Measurements from ENCODE around the gene ESRRA. TPM values are rescaled to one million over a fixed set of nuclear protein-coding genes. Genes with fewer than 3 reads are reported as not detected.
A peak's percentile ranks its signal among the peaks of the same experiment; 100 is the strongest.

Gene ESRRA
- total RNA-seq, 1 experiment from 2014 or later: 61.0 TPM

GRCh38 chr11:64330888-64331287, 25.6 kb downstream of the ESRRA start:
- no TSS peak for BruUV-seq (replicated peaks)
- no peaks in the 10 kb centered on the region for H3K9me3 ChIP-seq (ENCODE audit: insufficient read depth, low read depth)
- H3K4me2 ChIP-seq: peak overlapping the region; percentile 71
- no peaks in the 10 kb centered on the region for H3K9me2 ChIP-seq (ENCODE audit: insufficient read depth)
- peak overlapping the region; percentile 83 for H3K27ac ChIP-seq
- ChIA-PET CTCF (interaction anchor here (0.6 to 2.7 kb wide), 8 partner anchors 13 to 146 kb away, joined by 3 to 55 read pairs (median 10); partner anchors contain the start of genes ESRRA, PRDX5 and TRMT112), POLR2A (ENCODE audit: unreplicated experiment) (interaction anchor here (1.1 kb wide), 1 partner anchor 10 kb away, joined by 5 read pairs; no protein-coding TSS in a partner anchor)
- H3K79me2 ChIP-seq (ENCODE audit: low read depth): no peaks in the 10 kb centered on the region
- no peak for DNase-seq
- intact Hi-C loops (cut with micrococcal nuclease; ENCODE audit: unreplicated experiment): no loop called here
- no peak overlapping the region for H2AFZ ChIP-seq
- H3K27me3 ChIP-seq (ENCODE audit: insufficient read depth, low read depth): no peaks in the 10 kb centered on the region
- no peaks in the 10 kb centered on the region for H4K20me1 ChIP-seq (ENCODE audit: insufficient read depth)
- peaks cover 51% of the 10 kb centered on the region for H3F3A ChIP-seq (ENCODE audit: insufficient read depth, low read depth)
- peaks cover 43% of the 10 kb centered on the region for H3K4me1 ChIP-seq (replicated peaks; ENCODE audit: insufficient read depth)
- H3K36me3 ChIP-seq (ENCODE audit: low read depth): no peaks in the 10 kb centered on the region
- TF ChIP-seq, protein P1, sequence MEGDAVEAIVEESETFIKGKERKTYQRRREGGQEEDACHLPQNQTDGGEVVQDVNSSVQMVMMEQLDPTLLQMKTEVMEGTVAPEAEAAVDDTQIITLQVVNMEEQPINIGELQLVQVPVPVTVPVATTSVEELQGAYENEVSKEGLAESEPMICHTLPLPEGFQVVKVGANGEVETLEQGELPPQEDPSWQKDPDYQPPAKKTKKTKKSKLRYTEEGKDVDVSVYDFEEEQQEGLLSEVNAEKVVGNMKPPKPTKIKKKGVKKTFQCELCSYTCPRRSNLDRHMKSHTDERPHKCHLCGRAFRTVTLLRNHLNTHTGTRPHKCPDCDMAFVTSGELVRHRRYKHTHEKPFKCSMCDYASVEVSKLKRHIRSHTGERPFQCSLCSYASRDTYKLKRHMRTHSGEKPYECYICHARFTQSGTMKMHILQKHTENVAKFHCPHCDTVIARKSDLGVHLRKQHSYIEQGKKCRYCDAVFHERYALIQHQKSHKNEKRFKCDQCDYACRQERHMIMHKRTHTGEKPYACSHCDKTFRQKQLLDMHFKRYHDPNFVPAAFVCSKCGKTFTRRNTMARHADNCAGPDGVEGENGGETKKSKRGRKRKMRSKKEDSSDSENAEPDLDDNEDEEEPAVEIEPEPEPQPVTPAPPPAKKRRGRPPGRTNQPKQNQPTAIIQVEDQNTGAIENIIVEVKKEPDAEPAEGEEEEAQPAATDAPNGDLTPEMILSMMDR (conservative IDR thresholded peaks at IDR 0.05): no peak
- no peak for TF ChIP-seq EZH2 (IDR thresholded peaks at IDR 0.05; ENCODE audit: low read depth)
- H3K4me3 ChIP-seq: no peak overlapping the region

DNA sequence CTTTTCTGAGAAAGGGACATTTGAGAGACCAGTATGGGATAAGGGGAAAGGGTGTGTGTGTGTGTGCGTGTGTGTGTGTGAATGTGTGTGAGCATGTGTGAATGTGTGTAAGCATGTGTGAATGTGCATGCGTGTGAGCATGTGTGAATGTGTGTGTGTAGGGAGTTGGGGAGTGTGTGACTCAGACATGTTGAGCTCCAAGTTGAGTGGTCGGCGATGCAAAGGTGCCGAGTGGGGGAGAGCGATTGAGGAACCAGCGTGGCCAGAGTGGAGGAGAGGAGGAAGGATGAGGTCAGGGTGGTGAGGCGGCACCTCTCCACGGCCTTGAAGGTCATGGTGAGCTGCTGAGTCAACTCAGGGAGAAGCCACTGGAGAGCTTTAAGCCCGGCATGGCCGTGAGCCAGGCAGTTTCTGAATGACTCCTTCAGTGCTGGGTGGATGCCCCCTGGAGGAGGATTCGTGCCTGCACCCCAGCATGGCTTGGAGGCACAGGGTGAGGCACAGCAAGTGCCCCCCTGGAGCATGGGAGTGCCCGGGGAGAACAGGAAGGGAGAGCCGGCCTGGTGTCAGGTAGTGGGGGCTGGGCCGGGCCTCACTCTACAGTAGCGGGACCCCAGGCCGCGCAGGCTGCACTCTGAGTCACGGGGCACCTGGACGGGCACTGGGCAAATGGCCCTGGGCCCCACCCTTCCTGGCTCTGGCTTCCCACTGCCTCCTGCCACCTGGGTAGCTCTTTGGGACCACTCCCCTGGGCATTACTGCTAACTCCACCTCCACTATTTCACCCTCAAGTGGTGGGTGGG, 26.4 kb downstream of the ESRRA start:
- CTCF ChIA-PET: interaction anchor here (0.6 to 2.7 kb wide), 16 partner anchors 10 to 147 kb away, joined by 3 to 55 read pairs (median 4); partner anchors contain the start of genes ESRRA, PRDX5 and TRMT112

DNA sequence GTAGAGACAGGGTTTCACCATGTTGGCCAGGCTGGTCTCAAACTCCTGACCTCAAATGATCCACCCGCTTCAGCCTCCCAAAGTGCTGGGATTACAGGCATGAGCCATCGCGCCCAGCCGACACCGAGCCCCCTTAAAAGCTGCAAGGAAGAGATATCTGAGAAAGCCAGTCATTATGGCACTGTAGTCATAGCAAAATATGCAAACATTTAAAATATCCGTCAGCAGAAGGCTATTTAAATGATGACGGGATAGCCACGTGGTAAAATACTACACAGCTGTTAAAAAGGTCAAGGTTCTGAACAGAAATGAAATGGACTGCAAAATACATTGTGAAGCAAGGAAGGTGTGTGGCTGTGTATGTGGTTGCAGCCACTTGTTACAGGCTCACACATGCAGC, 28.2 kb downstream of the ESRRA start:
- H3K4me1 ChIP-seq (replicated peaks; ENCODE audit: insufficient read depth): peaks cover 51% of the 10 kb centered on the region
- TF ChIP-seq EZH2 (IDR thresholded peaks at IDR 0.05; ENCODE audit: low read depth): no peak
- TF ChIP-seq, protein P1 (conservative IDR thresholded peaks at IDR 0.05): no peak
- no peaks in the 10 kb centered on the region for H3K9me3 ChIP-seq (ENCODE audit: insufficient read depth, low read depth)
- POLR2A ChIA-PET (ENCODE audit: unreplicated experiment): no interaction called here
- no peak for DNase-seq
- no peak overlapping the region for H3K4me2 ChIP-seq
- CTCF ChIA-PET: interaction anchor here (0.7 to 2.7 kb wide), 2 partner anchors 16 to 72 kb away, joined by 15 to 55 read pairs; partner anchors contain the start of genes PRDX5 and TRMT112
- no peak overlapping the region for H2AFZ ChIP-seq
- H3K36me3 ChIP-seq (ENCODE audit: low read depth): no peaks in the 10 kb centered on the region
- BruUV-seq (replicated peaks): no TSS peak
- no peaks in the 10 kb centered on the region for H4K20me1 ChIP-seq (ENCODE audit: insufficient read depth)
- intact Hi-C loops (cut with micrococcal nuclease; ENCODE audit: unreplicated experiment): no loop called here
- H3K27ac ChIP-seq: no peak overlapping the region
- no peak overlapping the region for H3K4me3 ChIP-seq
- H3K9me2 ChIP-seq (ENCODE audit: insufficient read depth): no peaks in the 10 kb centered on the region
- no peaks in the 10 kb centered on the region for H3K27me3 ChIP-seq (ENCODE audit: insufficient read depth, low read depth)
- peaks cover 55% of the 10 kb centered on the region for H3F3A ChIP-seq (ENCODE audit: insufficient read depth, low read depth)
- H3K79me2 ChIP-seq (ENCODE audit: low read depth): no peaks in the 10 kb centered on the region

More for the DNA sequence above, 26.4 kb downstream of the ESRRA start:
- no peak overlapping the region; the same call in 1 of the 2 replicates for H3K4me3 ChIP-seq
- no peaks in the 10 kb centered on the region for H3K36me3 ChIP-seq (ENCODE audit: low read depth)
- H3K27ac ChIP-seq: peak overlapping the region; percentile 83
- intact Hi-C loops (cut with micrococcal nuclease; ENCODE audit: unreplicated experiment): loop anchor here (1.0 kb wide), 3 partner anchors 10 to 25 kb away; partner anchors contain the start of gene TRMT112
- no peaks in the 10 kb centered on the region for H4K20me1 ChIP-seq (ENCODE audit: insufficient read depth)
- H3K27me3 ChIP-seq (ENCODE audit: insufficient read depth, low read depth): no peaks in the 10 kb centered on the region
- peak overlapping the region; percentile 71 for H3K4me2 ChIP-seq
- peak overlapping the region; percentile 56; the same call in 1 of the 2 replicates for H2AFZ ChIP-seq
- peaks cover 51% of the 10 kb centered on the region for H3K4me1 ChIP-seq (replicated peaks; ENCODE audit: insufficient read depth)
- POLR2A ChIA-PET (ENCODE audit: unreplicated experiment): interaction anchor here (0.6 to 1.4 kb wide), 6 partner anchors 10 to 127 kb away, joined by 3 to 23 read pairs (median 6); partner anchors contain the start of genes PRDX5 and TRMT112
- peaks cover 56% of the 10 kb centered on the region for H3F3A ChIP-seq (ENCODE audit: insufficient read depth, low read depth)
- BruUV-seq (replicated peaks): no TSS peak
- no peaks in the 10 kb centered on the region for H3K79me2 ChIP-seq (ENCODE audit: low read depth)
- peak; percentile 97 to 99 for DNase-seq
- TF ChIP-seq EZH2 (IDR thresholded peaks at IDR 0.05; ENCODE audit: low read depth): no peak
- TF ChIP-seq, protein P1 (conservative IDR thresholded peaks at IDR 0.05): peak; percentile 88
- H3K9me2 ChIP-seq (ENCODE audit: insufficient read depth): no peaks in the 10 kb centered on the region
- H3K9me3 ChIP-seq (ENCODE audit: insufficient read depth, low read depth): no peaks in the 10 kb centered on the region
